Fibroblast of the aortic adventitia (primary cell): ENCODE results near the gene METTL26. TPM values are rescaled to one million over a fixed set of nuclear protein-coding genes. Genes with fewer than 3 reads are reported as not detected.
A peak's percentile ranks its signal among the peaks of the same experiment; 100 is the strongest.

Experiments
- DNase-seq: peaks from one replicate; pipeline ENCODE4 v3.0.0-alpha.2; 2010; ENCODE audit warnings: low read depth
- H3K4me3 ChIP-seq: 2 replicates; pipeline ENCODE4 v1.5.1; 2011; ENCODE audit warnings: low read depth, mild to moderate bottlenecking, control low read depth, low read length, moderate library complexity
- total RNA-seq: library from RNA; depleted of rRNA; stranded (reverse); fragments of >200 nt; gene quantifications from 2 replicates; pipeline ENCODE4 v1.2.3, GENCODE V29; 2012; ENCODE audit warnings: low replicate concordance
- TF ChIP-seq, protein P1 (sequence below): IDR thresholded peaks from 2 replicates; pipeline ENCODE4 v1.5.1; 2011; ENCODE audit warnings: mild to moderate bottlenecking, low read length, control low read depth, inconsistent platforms; ENCODE audit not compliant: insufficient read depth

METTL26 gene
- total RNA-seq, 1 donor: 85.0 TPM

DNA sequence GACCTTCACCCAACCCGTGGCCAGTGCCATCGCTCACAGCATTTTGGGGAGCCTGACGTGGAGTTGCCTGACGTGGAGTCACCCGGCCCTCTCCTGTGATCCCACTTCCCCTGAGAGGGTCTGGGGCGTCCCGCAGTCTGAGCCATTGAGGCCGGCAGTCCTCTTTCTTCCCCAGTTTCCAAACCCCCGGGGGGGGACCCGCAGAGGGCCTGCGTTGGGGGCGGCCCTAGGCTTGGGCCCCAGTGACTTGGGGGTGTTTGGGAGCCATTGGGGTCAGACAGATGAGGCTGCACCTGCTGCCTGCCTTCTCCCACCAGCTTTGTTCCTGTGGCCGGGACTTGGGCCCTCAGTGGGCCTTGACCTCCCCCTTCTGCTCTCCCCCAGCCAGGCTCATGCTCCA lies 33.6 kb upstream of the METTL26 start:
- H3K4me3 ChIP-seq: peak overlapping the region; percentile 83
- no peak for DNase-seq
- TF ChIP-seq, protein P1, sequence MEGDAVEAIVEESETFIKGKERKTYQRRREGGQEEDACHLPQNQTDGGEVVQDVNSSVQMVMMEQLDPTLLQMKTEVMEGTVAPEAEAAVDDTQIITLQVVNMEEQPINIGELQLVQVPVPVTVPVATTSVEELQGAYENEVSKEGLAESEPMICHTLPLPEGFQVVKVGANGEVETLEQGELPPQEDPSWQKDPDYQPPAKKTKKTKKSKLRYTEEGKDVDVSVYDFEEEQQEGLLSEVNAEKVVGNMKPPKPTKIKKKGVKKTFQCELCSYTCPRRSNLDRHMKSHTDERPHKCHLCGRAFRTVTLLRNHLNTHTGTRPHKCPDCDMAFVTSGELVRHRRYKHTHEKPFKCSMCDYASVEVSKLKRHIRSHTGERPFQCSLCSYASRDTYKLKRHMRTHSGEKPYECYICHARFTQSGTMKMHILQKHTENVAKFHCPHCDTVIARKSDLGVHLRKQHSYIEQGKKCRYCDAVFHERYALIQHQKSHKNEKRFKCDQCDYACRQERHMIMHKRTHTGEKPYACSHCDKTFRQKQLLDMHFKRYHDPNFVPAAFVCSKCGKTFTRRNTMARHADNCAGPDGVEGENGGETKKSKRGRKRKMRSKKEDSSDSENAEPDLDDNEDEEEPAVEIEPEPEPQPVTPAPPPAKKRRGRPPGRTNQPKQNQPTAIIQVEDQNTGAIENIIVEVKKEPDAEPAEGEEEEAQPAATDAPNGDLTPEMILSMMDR: no peak

GRCh38 chr16:668519-669171 lies 32.5 kb upstream of the METTL26 start:
- DNase-seq: no peak
- TF ChIP-seq, protein P1: no peak
- H3K4me3 ChIP-seq: peak overlapping the region; percentile 83

- TF ChIP-seq, protein P1: peak; percentile 52
- DNase-seq: peak; percentile 82
- peak within 1 kb of the TSS; percentile 83 for H3K4me3 ChIP-seq
Measured at GRCh38 chr16:667780-668518, 31.8 kb upstream of the METTL26 start, which contains the start of gene RHOT2. Gene RHOT2, plus strand, starts transcription at chr16:668132. Its CDS starts 68 bp downstream, at chr16:668200.

DNA sequence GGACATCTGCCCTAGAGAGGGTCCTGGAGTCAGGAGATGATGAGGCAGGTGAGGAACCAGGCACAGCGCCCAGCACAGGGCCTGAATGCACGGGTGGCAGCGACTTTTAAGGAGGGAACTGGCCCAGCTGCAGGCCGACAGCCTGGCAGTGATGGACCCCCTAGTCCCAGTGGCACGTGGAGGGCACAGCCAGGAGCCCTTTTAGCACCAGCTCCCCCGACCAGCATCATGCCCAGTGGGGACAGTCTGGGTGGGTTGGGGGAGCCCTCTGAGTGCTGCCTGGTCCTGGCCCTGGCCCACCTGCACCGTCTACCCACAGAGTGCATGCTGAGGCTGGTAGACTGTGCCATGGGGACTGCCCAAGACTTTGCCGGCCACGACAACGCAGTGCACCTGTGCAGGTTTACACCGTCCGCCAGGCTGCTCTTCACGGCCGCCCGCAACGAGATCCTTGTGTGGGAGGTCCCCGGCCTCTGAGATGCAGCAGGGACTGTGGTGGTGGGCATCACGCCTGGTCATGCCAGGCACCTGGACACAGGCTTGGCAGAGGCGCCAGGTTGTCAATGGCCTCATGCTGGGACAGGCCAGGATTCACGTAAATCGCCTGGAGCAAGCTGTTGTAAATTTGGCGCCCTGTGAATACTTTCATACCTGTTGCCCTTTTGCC lies 31.1 kb upstream of the METTL26 start:
- TF ChIP-seq, protein P1: no peak
- no peak for DNase-seq
- H3K4me3 ChIP-seq: no peak overlapping the region

DNA sequence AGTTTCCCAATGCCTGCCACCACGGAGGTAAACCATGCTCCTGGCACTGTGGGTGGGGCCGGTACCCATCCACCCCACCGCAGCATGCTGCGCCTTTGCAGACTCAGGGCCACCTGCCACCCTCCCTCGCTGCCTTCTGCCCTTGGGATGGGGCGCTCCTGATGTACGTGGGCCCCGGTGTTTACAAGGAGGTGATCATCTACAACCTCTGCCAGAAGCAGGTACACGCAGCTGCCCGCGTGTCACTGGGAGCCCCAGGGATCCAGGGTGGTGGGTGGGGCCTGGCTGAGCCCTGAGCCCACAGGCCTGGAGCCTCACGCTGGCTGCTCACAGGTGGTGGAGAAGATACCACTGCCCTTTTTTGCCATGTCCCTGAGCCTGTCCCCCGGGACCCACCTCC lies 30.5 kb upstream of the METTL26 start:
- TF ChIP-seq, protein P1: no peak
- DNase-seq: no peak
- no peak overlapping the region for H3K4me3 ChIP-seq

GRCh38 chr16:662597-662996 lies 26.5 kb upstream of the METTL26 start:
- no peak for DNase-seq
- H3K4me3 ChIP-seq: no peak overlapping the region
- TF ChIP-seq, protein P1: no peak
